Naive B cell (primary cell): Measurements from ENCODE around the gene RASSF4. TPM values are rescaled to one million over a fixed set of nuclear protein-coding genes. Genes with fewer than 3 reads are reported as not detected.

Source experiments
- ATAC-seq, 2 donors: fragments of 150-1000 bp; cut with Tn5 transposase; 2 replicates each; pipeline ENCODE4 v1.10.0; 2021; ENCODE audit warnings: low read depth in 2 of 2, mild to moderate bottlenecking in 2 of 2, moderate library complexity in 2 of 2
- DNase-seq: peaks from one replicate; pipeline ENCODE4 v3.0.0; 2022
- H3K27ac Mint-ChIP-seq, 6 donors: one replicate each; pipeline ENCODE4 v1.8.0; 2020 to 2022; ENCODE audit warnings: mild to moderate bottlenecking in 6 of 6, mixed read lengths in 6 of 6, moderate library complexity in 5 of 6, inconsistent platforms in 2 of 6
- H3K27me3 Mint-ChIP-seq, 3 donors: one replicate each; pipeline ENCODE4 v1.8.0; 2021 to 2022; ENCODE audit warnings: mixed read lengths in 3 of 3, mild to moderate bottlenecking in 1 of 3
- H3K36me3 Mint-ChIP-seq, 2 donors: one replicate each; pipeline ENCODE4 v1.8.0; 2020 to 2022; ENCODE audit warnings: mixed read lengths in 2 of 2, inconsistent platforms in 1 of 2, mild to moderate bottlenecking in 1 of 2
- H3K4me1 Mint-ChIP-seq, 3 donors: one replicate each; pipeline ENCODE4 v1.8.0; 2020 to 2022; ENCODE audit warnings: mixed read lengths in 3 of 3, inconsistent platforms in 1 of 3, mild to moderate bottlenecking in 1 of 3, moderate library complexity in 1 of 3
- H3K4me3 Mint-ChIP-seq, 8 donors: one replicate each; pipeline ENCODE4 v1.8.0; 2020 to 2022; ENCODE audit warnings: mild to moderate bottlenecking in 8 of 8, mixed read lengths in 8 of 8, moderate library complexity in 8 of 8, inconsistent platforms in 2 of 8
- H3K9me3 Mint-ChIP-seq, 7 donors: one replicate each; pipeline ENCODE4 v1.8.0; 2020 to 2022; ENCODE audit warnings: mixed read lengths in 7 of 7, mild to moderate bottlenecking in 5 of 7, inconsistent platforms in 2 of 7, moderate library complexity in 1 of 7
- polyA plus RNA-seq, 6 donors: library from polyadenylated mRNA; unstranded; fragments of 300-500 nt; fragmentation: Illumina TruSeq; gene quantifications; one replicate each; pipeline ENCODE4 v1.2.3, GENCODE V29; 2021; ENCODE audit warnings: low read depth in 6 of 6

RASSF4 gene
- polyA plus RNA-seq, 6 donors from 2014 or later, result 0.06 to 0.60 (median 0.27) TPM; not detected in 2

DNA sequence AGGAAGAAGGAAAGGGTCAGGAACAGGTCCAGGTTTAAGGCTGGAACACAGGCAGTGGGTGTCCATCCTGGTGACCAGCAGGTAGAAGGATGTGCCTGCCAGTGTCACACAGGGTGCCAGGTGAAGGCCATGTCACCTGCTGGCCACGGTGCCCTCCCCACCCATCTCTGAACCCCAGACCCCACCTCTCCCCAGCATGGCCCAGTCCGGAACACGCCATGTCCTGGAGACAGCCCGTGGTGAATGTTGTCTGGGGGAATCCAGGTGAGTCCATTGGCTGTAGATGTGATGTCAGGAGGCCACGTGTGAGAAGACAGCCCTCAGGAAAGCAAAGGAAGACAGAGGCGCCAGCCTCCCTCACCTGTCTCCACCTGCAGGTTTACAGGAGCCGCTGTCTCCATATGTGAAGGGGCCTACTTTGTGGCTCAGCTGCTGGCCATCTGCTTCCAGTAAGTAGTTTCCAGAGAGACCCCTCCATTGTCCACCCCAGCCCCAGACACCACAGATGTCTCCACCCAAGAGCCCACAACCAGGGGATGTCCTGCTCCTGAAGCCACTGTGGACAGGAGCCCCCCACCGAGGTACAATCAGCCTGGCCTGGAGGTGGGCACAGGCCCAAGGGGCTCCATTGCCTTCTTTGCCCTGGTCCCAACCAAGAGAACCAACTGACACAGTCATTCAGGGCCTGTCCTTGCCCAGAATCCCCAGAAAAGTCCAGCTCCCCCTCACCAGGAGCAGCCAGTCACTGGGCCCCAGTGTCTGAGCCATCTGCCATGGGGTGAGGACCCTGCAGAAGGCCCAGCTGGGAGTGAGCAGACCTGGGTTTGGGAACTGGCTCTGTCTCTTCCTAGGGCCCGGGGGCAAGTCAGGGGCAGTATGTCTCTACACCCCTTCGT lies 27.7 kb upstream of the RASSF4 start:
- H3K4me3 Mint-ChIP-seq, result no peak overlapping the region
- H3K27me3 Mint-ChIP-seq, result no peaks in the 10 kb centered on the region
- no peak overlapping the region for H3K27ac Mint-ChIP-seq
- ATAC-seq (no peak), DNase-seq (no peak)
- no peaks in the 10 kb centered on the region for H3K36me3 Mint-ChIP-seq
- H3K4me1 Mint-ChIP-seq, result peaks cover 0 to 2% (median 0%) of the 10 kb centered on the region in 3 donors
- no peaks in the 10 kb centered on the region for H3K9me3 Mint-ChIP-seq

DNA sequence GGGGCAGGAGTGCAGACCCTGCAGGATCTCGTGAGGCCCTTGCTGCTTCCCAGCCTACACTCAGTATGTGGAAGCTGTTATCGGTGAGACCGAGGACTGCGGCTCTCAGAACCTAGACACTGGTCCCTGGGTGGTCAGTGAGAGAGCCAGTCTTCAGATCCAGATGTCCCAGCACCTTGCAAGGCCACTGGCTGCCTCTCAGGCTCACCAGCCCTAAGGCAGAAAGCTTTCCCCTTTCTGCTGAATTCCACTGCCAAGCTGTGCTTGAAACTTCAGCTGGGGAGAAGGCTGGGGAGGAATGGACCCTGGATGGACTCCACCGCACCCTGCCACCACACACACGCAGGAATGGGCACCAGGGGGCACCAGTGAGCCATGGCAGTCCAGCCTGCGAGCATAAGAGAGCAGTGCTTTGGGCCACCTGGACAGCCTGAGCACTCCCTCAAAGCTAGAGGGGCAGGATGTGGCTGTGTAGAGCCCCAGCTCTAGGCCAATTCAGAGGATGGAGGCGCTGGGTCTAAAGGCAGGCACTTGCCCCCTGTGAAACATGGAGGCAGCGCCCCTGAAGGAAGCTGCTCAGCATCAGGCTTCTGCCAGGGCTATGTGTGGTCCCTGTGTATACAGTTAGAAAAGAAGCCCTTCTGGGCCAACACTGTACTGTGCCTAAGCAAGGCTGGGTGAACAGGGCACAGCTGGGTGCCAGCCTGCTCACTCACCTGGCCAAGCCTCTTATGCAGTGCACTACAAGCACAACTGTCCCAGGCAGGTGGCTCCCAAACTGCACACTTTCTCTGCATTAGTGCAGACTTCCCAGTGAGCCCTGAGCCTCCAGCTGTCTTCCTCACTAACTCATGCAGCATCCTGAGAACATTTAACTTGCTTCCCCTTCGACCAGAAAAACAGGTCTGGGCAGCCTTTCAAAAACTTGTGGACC lies 26.8 kb upstream of the RASSF4 start:
- H3K9me3 Mint-ChIP-seq, result no peaks in the 10 kb centered on the region
- no peaks in the 10 kb centered on the region for H3K27me3 Mint-ChIP-seq
- H3K36me3 Mint-ChIP-seq, result no peaks in the 10 kb centered on the region
- no peak overlapping the region for H3K4me3 Mint-ChIP-seq
- DNase-seq, result peak; percentile 76
- H3K27ac Mint-ChIP-seq, result peak overlapping the region in 1 of 6 donors; percentile 17
- peaks cover 0 to 2% (median 0%) of the 10 kb centered on the region in 3 donors for H3K4me1 Mint-ChIP-seq
- ATAC-seq, result peak; percentile 94 to 96

DNA sequence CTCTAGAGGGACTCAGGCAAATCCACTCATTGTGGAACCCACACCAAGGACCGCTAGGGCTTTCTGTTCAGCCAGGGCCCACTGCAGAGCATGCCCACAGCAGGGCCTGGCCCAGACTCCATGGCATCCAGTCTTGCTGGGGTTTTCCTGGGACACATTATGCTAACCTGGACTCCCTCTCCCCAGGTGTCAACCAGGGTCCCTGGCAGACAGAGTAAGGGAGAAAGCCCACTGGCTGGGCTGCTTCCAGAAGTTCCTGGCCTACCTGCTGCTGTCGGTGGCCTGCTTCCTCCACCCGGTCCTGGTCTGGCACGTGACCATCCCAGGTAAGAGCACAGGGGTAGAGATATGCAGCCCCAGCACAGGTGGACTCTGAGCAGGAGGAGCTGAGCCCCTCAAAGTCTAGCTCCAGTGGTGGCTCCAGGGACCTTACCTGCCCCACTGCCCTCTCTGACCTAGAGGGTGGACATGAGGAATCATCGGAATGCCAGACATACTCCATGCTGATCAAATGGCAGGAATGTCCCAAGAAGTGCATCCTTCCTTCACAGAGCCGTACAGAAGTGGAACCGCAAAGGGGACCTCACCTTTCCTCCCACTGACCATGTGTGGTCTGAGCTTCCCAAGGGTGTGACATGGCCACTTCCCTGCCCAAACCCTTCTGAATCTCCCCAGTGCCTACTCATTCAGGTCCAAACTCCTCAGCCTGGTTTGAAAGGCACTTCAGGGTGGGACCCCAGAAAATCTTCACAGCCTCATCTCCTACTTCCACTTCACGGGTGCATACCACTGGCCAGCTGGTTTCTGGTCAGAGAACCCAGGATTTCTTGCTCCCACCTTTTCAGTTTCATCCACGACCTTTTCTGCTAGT lies 25.9 kb upstream of the RASSF4 start:
- peak overlapping the region in 1 of 6 donors; percentile 17 for H3K27ac Mint-ChIP-seq
- peaks cover 0 to 2% (median 0%) of the 10 kb centered on the region in 3 donors for H3K4me1 Mint-ChIP-seq
- ATAC-seq (no peak), DNase-seq (no peak)
- H3K9me3 Mint-ChIP-seq, result no peaks in the 10 kb centered on the region
- no peaks in the 10 kb centered on the region for H3K27me3 Mint-ChIP-seq
- H3K4me3 Mint-ChIP-seq, result no peak overlapping the region
- H3K36me3 Mint-ChIP-seq, result no peaks in the 10 kb centered on the region

DNA sequence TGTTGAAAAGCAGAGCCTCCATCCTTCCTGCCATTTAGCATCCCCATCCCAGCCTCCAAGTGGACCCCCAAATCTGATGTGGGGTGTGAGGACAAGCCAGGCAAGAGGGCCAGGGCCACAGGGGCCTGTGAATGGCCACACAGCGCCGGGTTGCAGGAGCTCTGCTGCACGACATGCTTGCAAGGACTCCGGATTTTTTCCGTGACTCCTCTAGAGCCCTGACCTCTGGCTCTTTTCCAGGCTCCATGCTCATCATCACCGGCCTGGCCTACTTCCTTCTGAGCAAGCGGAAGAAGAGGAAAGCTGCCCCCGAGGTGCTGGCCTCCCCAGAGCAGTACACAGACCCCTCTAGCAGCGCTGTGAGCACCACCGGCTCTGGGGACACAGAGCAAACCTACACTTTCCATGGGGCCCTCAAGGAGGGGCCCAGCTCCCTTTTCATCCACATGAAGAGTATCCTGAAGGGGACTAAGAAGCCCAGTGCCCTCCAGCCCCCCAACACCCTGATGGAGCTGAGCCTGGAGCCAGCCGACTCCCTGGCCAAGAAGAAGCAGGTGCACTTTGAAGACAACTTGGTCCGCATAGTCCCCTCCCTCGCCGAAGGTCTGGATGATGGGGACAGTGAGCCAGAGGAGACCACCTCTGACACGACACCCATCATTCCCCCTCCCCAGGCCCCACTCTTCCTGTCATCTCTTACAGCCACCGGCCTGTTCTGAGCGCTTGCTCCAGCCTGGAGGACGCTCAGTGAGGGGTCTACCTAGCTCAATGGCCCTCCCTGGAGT lies 25.0 kb upstream of the RASSF4 start:
- Mint-ChIP-seq H3K36me3 (no peaks in the 10 kb centered on the region), H3K4me1 (peaks cover 0 to 2% (median 0%) of the 10 kb centered on the region in 3 donors), H3K9me3 (no peaks in the 10 kb centered on the region), H3K27ac (no peak overlapping the region), H3K27me3 (no peaks in the 10 kb centered on the region), H3K4me3 (peak overlapping the region in 1 of 8 donors; percentile 12)
- ATAC-seq, result no peak
- no peak for DNase-seq

DNA sequence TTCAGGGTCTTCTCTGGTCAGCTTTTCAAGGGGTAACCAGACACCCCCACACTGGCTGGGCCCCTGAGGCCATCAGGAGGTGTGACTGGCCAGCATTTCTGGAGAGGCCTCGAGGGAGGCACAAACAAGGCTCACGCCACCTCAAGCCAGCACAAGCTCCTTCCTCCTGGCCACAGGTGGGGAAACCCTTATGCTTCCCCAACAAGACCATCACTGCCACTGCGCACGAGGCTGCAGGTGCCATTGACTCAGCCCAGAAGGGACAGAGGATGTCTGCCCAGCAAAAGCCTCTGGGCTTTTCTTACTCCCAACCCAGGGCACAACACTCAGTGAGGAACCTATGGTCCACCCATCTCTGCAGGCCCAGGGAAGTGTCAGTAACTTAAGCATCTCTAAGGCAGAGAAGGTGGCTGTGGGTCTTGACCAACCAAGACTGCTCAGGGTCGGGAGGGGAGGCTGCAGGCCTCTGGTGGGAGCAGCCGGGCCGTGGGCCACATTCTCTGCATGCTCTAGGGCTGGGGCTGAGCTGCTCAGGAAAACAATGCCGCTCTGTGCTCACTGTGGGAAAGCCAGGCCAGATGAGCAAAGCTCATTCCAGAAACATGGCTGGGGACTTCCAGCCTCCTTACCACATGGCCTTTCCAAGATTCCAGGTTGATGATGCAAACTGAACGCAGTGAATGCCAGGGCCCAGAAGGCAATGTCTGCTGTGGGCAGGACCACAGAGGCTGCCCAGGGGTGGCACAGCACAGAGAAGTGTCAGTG lies 24.2 kb upstream of the RASSF4 start:
- ATAC-seq, result no peak

DNA sequence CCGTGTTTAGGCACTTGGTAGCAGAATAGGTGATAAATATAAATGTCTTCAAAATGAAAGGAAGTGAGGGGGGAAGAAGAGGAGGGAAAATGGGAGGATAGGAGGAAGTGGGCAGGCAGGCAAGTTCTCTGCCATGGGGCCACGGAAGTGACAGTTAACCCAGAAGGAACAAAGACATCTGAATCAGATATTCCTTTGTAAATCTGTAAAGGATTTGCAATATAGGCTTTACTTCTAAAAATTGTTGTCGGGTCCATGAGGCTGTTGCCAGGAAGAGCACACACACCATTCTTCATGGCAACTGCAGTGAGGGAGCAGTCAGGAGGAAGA lies 23.7 kb upstream of the RASSF4 start:
- Mint-ChIP-seq H3K36me3 (no peaks in the 10 kb centered on the region), H3K4me1 (peaks cover 0 to 2% (median 0%) of the 10 kb centered on the region in 3 donors), H3K27ac (peak overlapping the region in 2 of 6 donors; percentile 3 to 57), H3K9me3 (no peaks in the 10 kb centered on the region), H3K4me3 (no peak overlapping the region), H3K27me3 (no peaks in the 10 kb centered on the region)
- DNase-seq (no peak), ATAC-seq (no peak)

More for the DNA sequence above, 24.2 kb upstream of the RASSF4 start:
- Mint-ChIP-seq H3K4me3 (peak overlapping the region in 1 of 8 donors; percentile 52), H3K9me3 (no peaks in the 10 kb centered on the region), H3K27me3 (no peaks in the 10 kb centered on the region), H3K36me3 (no peaks in the 10 kb centered on the region), H3K4me1 (peaks cover 0 to 2% (median 0%) of the 10 kb centered on the region in 3 donors), H3K27ac (peak overlapping the region in 1 of 6 donors; percentile 57)
- DNase-seq, result no peak

DNA sequence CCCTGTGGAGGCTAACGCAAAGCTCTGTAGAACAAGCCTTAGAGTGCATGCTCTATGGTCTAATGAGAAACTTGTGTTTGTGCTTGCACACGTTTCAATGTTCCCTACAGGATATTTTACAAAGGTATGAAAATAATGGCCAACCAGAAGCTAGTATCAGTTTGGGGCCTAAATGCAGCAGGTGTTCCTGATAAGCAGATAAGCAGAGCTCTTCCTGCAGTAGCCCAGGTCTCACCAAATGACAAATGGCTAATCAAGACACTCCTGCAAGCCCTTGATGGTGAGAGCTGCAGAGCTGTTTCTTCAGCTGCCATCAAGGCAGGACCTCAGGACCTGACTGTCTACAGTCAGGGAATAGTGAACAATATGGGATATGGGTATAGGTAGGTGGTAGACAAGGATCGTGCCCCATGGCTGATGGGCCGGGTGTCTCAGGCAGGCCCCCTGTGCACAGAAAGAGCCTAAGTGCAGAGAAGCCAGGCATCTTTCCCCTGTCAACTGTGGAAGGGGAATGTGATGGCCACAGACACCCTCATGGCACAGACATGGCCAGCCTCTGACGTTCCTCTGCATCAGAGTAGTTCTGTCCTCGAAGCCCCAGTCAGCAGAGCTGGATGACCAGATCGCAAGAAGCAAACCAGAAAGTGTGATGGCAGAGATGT lies 23.2 kb upstream of the RASSF4 start:
- ATAC-seq (no peak), DNase-seq (no peak)
- Mint-ChIP-seq H3K9me3 (no peaks in the 10 kb centered on the region), H3K27me3 (no peaks in the 10 kb centered on the region), H3K36me3 (no peaks in the 10 kb centered on the region), H3K4me3 (no peak overlapping the region), H3K4me1 (peaks cover 0 to 2% (median 0%) of the 10 kb centered on the region in 3 donors), H3K27ac (peak overlapping the region in 2 of 6 donors; percentile 3 to 32)

DNA sequence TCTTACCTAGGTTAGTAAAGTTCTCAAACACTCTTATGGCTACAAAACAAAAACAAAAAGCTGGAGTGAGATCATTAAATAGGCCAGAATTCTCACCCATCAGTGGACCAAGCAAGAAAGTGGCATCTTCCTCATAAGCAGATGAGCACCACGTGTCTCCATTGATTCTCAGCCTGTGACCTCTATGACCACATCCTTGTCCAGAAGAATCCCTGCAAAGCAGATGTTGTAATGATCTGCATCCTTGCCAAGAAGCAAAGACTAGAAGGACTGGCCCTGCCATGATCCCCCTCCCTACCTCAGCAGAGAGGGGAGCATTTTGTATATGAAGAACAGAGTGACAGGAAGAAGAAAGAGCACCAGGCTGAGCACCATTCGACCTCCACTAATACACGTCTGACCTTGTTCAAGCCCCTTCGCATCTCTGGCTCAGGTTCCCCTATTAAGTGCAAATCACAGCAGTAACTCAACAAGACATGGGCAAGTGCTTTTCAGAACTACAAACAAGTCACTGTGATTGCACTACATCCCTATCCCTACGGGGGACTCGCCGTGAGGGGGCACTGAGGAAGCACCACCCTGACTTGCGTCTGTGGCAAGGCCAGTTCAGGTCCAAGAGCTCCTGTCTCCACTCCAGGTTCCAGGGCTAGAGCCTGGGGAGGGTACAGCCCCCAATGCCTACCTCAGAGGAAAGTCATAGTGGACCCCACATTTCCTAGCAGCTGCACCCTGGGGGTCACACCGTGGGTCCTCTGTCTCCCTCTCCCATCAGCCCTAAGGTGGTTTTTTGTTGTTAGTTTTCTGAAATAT lies 22.2 kb upstream of the RASSF4 start:
- Mint-ChIP-seq H3K4me3 (no peak overlapping the region), H3K36me3 (no peaks in the 10 kb centered on the region), H3K27me3 (no peaks in the 10 kb centered on the region), H3K27ac (no peak overlapping the region), H3K4me1 (no peaks in the 10 kb centered on the region), H3K9me3 (peaks cover 0 to 1% (median 0%) of the 10 kb centered on the region in 7 donors)
- ATAC-seq, result no peak
- DNase-seq, result no peak

DNA sequence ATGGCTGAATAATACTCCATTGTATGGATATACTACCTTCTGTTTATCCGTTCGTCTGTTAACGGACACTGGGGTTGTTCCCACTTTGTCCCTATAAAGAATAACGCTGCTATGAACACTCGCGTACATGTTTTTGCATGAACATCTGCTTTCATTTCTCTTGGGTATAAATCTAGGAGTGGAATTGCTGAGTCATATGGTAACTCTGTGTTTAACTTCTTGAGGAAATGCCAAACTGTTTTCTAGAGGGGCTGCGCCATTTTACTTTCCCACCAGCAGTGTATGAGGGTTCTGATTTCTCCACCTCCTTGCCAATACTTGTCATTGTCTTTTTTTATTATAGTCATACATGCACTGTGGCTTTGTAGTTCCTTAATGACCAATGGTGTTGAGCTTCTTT lies 20.6 kb upstream of the RASSF4 start:
- no peak for DNase-seq
- Mint-ChIP-seq H3K27ac (no peak overlapping the region), H3K27me3 (no peaks in the 10 kb centered on the region), H3K9me3 (peaks cover 0 to 3% (median under 1%) of the 10 kb centered on the region in 7 donors), H3K4me3 (no peak overlapping the region), H3K36me3 (peaks cover 0 to 2% of the 10 kb centered on the region in 2 donors), H3K4me1 (no peaks in the 10 kb centered on the region)
- ATAC-seq, result no peak

DNA sequence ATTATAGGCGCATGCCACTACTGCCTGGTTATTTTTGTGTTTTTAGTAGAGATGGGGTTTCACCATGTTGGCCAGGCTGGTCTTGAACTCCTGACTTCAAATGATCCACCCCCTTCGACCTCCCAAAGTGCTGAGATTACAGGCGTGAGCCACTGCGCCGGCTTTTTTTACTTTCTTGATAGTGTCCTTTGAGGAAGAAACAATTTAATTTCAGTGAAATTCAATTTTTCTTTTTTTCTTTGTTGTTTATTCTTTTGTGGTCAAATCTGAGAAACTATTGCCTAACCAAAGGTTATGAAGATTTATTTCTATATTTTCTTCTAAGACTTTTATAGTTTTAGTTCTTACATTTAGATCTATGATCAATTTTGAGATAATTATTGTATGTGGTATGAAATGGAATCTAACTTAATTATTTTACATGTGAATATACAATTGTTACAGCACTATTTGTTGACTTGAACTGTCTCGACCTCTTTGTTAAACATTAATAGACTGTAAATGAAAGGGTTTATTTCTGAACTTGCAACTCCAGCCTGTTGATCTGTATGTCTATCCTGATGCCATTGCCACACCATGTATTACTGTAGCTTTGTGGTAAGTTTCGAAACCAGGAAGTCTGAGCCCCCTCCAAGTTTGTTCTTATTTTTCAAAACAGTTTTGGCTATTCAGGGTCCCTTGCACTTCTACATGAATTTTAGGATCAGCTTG lies 19.8 kb upstream of the RASSF4 start:
- Mint-ChIP-seq H3K27ac (no peak overlapping the region), H3K36me3 (peaks cover 0 to 11% of the 10 kb centered on the region in 2 donors), H3K4me3 (no peak overlapping the region), H3K9me3 (peaks cover 1 to 12% (median 10%) of the 10 kb centered on the region in 7 donors), H3K4me1 (no peaks in the 10 kb centered on the region), H3K27me3 (no peaks in the 10 kb centered on the region)
- ATAC-seq (no peak), DNase-seq (no peak)
